DMS114 treated with DMSO at 0.1 percent for 48 hours (cell line): ENCODE data around the gene SLC7A4.
"Not testable (repeated sequence)": the region's sequence is repeated elsewhere in the genome, so short reads cannot be mapped to it uniquely, and the experiment has no call there.

Experiments used
- DNase-seq: peaks from one replicate; lab custom pipeline; 2025; ENCODE audit not compliant: unreplicated experiment; lab: John Stamatoyannopoulos, UW

SLC7A4 gene, protein sequence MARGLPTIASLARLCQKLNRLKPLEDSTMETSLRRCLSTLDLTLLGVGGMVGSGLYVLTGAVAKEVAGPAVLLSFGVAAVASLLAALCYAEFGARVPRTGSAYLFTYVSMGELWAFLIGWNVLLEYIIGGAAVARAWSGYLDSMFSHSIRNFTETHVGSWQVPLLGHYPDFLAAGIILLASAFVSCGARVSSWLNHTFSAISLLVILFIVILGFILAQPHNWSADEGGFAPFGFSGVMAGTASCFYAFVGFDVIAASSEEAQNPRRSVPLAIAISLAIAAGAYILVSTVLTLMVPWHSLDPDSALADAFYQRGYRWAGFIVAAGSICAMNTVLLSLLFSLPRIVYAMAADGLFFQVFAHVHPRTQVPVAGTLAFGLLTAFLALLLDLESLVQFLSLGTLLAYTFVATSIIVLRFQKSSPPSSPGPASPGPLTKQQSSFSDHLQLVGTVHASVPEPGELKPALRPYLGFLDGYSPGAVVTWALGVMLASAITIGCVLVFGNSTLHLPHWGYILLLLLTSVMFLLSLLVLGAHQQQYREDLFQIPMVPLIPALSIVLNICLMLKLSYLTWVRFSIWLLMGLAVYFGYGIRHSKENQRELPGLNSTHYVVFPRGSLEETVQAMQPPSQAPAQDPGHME

DNA sequence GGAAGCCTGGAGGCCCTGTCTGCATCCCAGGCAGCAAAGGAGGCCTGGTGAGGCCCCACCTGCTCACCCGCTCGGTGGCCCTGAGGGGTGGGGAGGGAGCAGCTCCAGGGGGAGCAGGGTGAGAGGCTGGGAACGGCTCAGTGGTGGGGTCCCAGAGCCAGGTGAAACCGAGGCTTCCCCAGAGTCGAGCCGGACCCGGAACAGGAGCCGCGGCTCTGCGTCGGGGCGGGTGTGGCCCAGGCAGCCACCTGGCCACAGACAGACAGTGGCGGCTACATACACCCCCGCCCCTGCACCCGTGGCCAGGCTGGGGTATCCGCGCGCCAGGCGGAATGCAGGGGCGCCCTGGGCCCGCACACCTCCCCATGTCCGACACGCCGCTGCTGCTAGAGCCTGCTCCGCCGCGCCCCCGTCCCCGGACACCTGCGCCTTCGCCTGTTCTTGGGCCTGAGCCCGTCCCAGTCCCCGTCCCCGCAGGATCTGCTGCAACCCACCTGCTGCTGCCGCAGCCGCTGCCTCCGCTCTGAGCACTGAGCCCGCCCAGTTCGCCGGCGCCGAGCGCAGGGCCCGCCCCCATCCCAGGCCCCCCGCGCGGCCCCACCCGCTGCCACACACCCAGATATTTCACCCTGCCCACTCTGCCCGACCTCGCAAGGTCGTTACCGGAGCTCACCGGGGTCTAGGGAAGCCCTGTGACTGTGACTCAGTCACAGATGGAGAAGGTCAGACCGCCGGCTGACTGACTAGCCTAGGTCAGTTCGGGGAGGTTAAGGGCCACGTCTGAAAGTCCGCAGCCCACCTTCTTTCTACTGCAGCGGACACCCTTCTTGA lies at the start of gene SLC7A4:
Gene SLC7A4, minus strand, starts transcription at position 525 of the 831 bp plus-strand sequence. CDS start 749 bp downstream, outside the sequence.
- no peak for DNase-seq

DNA sequence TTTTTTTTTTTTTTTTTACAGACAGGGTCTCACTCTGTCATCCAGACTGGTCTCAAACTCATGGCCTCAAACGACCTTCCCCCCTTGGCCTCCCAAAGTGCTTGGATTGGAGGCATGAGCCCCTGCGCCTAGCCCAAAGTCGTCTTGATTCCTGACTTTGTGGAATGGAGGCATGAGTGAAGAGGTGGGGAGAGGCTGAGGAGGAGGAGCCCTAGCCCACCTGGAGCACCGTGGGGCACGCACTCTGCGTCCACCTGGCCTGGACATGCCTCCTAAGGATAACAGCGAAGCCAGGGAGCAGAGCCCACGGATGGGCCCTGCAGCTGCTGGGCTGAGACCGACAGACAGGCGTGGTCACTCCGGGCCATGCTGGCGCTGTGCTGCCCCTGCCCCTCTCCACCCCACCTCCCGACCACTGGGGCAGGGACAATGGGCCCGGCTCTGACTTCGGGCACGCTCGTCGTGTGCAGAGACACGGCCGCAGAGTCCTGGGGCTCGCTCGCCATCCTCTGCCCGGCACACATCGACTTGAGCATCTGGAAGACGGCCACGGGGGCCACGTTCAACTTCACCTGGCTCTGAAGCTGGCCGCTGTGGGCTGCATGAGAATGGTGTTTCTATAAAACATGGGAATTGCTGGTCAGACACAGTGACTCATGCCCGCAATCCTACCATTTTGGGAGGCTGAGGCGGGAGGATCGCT lies 48.2 kb upstream of the SLC7A4 start:
- no peak for DNase-seq

DNA sequence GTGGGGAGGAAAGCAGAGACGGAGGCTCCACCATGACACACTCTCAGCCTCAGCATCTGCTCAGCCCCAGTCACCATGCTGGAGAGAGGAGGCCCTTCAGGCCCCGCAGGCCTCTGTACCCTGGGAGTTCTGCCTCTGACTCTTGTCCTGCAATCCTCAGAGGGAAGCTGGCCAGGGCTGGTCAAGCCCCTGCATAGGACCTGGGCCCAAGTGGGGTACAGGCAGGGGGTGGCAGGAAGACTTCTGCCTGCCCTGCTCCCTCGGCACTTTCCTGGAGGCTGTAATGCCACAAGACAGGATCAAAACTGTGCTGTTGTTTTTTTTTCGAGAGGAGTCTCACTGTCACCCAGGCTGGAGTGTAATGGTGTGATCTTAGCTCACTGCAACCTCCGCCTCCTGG lies 47.1 kb upstream of the SLC7A4 start:
- no peak for DNase-seq

DNA sequence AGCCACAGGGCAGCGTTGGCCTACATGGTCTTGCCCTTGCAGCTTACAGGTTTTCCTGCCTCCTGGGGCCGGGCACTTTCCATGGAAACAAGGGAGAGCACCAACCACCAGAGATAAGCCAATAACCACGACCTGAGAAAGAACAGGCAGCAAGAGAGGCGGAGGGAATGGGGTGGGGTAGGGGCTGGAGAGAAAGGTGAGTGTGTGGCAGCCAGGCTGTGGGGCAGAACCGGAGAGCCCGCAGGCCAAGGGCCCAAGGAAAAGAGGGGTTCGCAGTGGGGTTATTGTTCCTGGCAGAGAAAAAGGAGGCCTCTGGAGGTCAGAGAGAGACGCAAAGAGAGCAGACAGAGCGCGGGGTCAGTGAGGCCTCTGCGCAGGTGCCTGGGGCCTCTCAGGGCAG lies 46.6 kb upstream of the SLC7A4 start:
- no peak for DNase-seq

DNA sequence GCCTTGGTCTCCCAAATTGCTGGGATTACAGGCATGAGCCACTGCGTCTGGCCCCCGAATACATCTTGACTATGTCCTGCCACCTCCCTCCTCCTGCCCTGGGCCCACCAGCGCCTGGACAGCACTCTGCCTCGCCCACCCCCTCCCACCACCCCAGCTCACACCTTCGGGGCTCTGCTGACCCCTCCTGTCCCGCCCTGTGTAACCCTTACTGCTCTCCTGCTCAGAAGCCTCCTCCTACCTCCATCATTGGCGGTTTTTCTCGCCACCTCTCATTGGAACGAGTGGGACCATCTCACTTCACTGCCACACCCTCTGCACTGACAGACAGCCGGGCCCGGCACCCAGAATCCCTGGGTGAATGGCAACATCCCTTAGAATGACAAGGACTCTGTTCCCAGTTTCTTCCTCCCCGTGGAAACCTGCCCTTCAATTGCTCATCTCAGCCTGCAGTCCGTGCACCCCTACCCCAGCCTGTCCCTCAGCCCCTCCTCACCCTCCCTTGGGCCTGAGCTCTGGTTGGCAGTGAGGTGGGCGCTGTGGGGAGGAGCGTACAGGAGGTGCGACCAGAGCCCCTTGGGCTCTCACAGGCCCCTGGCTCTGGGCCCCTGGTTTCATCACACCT lies 45.6 kb upstream of the SLC7A4 start:
- DNase-seq, result no peak

DNA sequence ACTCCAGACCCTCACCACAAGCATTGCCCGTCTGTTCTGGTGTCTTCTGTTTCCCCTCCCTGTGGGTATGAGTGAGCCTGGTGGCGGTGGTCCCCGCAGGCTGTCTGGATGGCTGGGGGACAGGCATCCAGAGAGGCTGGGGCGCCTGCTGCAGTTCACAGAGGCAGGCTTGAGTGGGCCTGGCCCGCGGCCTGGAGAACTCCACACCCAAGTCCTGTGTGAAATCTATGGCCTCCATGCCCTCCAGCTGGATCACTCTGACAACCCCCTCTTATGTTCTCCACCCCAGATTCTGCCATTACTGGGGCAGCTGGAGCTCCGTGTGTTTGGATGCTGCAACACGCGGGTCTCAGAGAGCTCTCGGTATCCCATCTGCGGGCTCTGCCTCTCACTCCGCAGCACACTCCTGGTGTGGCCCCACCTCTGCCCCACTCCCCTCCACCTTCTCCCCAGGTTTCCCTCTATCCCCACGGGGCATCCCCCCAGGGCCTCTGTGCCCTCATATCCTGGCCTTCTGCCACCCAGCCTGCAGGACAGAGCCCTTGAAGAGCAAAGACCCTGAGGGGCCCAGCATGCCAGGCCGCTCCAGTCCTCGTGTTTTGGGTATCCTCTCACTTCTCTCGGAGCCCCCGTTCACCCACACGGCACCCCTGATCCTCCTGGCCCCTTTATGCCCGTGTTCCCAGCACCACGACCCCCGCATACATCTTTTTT lies 44.7 kb upstream of the SLC7A4 start:
- DNase-seq, result no peak

DNA sequence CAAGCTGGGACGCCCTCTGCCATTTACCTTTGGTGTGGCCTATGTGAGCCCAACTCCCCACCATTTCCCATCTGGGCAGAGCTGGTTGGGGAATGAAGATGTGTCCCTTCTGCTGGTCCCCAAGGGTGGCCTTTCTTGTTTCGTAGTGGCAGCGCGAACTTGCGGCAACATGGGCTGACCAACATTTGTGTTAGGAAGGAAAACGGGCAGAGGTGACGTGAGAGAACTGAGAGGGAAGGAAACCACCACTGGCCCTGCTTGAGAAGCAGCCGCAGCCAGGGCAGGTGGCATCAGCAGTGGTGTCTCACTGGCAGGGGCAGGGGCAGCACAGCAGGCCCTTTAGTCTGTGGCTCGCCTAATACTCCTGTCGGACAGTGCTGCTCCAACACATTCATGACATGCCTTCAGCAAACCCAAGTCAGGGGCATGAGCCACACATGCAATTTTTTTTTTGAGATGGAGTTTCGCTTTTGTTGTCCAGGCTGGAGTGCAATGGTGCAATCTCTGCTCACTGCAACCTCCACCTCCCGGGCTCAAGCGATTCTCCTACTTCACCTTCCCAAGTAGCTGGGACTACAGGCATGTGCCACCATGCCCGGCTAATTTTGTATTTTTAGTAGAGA lies 43.3 kb upstream of the SLC7A4 start:
- no peak for DNase-seq

DNA sequence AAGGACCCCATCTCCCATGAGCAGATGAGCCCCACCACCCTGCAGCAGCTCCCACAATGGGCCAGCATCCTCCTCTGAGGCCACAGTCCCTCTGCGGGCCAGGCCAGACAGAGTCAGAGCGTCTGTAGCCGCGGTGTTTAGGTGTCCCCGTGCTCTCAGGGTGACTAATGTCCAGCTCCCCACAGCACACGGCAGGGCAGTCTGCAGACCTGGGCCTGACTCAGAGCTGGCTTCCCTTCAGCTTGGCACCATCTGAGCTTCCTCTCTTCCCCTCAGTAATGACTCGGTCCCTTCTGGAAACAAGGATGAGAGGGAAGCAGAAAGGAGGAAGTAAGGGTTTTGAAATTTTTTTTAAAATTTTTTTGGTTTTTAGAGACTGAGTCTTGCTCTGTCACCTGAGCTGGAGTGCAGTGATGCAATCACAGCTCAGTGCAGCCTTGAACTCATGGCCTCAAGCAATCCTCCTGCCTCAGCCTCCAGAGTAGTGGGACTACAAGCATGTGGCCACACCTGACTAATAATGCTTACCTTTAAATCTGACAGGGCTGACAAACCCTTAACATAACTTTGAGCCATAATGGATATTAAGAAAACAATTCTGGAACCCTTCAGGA lies 41.8 kb upstream of the SLC7A4 start:
- DNase-seq, result no peak

DNA sequence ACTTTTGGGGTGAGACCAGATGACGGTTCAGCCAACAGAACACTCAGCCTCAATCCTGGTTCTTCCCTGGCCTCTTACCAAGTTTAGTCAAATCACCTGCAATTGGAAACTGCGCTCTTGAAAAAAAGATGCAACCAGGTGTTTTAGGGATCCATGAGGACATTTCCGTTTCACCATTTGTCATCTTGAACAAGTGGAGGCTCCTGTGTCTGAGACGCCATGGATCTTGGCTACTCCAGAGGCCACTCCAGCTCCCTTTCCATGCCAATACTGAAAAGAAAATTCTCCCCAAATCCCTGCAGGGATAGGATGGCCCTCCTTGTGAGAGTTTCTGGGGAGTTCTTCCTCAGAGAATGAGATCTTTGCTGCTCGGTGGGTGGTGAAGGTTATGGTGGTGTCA lies 41.1 kb upstream of the SLC7A4 start:
- DNase-seq, result no peak

DNA sequence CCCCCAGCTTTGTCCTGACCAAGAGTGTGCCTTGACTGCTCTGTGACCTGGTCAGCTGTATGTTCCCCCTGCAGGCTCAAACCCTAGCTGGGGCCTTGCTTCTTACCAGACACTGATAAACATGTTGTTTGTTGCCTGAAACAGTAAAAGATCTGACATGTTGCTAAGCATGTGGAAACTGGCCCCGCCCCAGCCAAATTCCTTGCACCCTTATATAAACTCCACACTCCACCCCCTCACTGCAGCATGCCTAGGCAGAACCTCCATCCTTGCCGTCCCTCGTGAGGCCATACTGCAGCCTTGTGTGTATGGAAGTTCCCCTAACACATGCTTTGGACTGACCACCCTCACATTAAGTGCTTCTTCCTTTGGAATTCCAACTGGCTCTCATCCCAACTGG lies 40.7 kb upstream of the SLC7A4 start:
- no peak for DNase-seq

DNA sequence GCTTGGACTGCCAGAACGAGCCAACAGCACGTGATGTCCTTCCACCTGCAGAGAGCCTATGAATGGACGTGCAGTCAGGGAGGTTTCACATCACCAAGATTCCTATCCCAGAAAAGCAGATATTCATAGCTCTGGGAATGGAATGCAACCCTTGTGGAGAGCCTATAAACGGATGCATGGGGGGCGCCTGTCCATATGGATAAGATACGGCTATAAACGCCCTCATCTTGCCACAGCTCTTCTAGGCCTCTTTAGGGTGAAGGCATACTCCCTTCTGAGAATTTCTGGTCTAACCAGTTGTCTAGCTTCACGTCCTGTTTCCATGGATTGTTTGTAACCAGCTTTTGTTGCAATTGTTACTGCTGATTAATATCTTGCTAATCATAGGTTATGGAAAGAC lies 39.4 kb upstream of the SLC7A4 start:
- DNase-seq, result not testable (repeated sequence)

DNA sequence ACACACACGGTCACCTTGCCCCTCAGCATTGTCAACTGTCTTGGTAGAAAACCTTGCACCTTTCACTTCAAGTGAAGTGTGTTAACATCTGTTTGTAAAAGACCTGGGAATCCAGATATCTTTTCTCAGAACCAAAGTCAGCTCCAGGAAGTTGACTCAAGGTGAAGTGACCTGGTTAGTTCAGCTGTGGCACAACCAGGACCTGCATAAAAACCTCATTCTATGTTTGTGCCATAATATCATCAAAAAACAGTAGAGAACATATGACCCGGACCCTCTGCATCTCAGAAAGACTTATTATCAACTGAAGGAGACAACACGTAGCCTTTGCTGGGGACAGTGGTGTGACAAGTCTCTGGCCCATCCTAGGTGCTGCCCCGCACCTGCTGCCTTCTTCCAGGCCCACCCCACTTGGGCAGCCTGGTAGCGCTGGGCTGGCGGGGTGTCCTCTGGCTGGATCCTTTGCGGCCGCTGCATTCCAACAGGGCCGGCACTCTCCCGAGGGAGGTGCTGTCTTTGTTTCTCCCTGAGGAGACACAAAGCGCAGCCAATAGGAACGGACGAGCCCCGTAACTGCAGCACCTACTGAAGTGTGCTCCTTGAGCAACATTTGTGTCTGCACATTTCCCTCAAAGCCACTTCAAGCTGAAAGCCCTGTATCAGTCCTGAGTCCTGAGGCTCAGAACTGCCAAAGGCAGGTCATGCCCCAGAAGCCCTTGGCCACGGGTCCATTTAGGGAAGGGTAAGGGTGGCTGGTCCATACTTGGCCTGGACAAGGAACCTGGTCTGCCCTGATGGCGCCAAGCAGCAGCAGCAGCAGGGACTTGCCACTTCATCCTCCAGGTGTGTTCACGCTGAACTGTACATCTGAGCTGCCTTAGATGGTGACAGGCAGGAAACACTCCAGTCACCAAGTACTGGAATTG lies 38.6 kb upstream of the SLC7A4 start:
- no peak for DNase-seq

DNA sequence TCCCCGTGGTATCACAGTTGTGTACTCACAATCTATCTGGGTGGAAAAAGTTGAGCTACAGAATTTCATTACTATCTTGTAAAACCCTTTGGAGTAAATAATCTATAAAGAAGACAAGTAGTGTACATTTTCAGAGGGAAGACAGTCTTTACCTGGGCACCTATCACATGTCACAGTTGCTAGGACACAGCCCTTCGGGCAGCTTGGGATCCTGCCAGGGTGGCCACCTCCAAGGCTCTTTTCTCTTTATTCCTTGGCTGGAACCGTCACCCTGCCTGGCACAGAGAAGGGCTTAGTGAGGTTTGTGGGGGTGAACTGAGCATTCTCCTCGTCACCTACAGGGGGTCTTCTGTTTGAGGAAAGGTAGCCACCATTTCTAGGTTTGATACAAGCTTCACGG lies 37.0 kb upstream of the SLC7A4 start:
- DNase-seq, result no peak

DNA sequence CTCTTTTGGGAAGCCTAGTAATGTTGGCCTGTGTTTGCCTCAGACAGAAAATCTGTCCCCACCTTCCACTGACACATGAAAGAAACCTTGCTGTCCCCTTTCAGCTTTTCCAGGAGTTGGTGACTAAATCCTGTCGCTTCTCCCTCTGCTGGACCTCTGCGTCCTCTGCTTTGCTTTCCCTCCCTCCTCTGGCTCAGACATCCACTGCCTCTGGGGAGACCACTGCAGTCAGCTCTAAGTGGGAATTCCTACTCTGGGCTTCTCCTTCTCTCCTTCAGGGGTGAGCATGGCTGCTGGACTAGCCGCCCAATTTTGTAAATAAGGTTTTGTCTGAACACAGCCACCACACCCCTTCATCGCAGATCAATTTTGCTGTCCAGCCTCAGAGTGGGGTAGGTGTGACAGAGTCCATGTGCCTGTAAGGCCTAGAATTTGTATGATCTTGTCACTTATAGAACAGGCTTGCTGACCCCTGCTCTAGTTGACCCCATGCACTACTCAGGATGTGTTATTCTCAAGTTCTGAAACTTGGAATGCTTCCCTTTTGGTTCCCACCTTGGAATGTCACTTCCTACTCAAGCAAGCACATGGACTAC lies 36.4 kb upstream of the SLC7A4 start:
- peak; percentile 2 for DNase-seq

DNA sequence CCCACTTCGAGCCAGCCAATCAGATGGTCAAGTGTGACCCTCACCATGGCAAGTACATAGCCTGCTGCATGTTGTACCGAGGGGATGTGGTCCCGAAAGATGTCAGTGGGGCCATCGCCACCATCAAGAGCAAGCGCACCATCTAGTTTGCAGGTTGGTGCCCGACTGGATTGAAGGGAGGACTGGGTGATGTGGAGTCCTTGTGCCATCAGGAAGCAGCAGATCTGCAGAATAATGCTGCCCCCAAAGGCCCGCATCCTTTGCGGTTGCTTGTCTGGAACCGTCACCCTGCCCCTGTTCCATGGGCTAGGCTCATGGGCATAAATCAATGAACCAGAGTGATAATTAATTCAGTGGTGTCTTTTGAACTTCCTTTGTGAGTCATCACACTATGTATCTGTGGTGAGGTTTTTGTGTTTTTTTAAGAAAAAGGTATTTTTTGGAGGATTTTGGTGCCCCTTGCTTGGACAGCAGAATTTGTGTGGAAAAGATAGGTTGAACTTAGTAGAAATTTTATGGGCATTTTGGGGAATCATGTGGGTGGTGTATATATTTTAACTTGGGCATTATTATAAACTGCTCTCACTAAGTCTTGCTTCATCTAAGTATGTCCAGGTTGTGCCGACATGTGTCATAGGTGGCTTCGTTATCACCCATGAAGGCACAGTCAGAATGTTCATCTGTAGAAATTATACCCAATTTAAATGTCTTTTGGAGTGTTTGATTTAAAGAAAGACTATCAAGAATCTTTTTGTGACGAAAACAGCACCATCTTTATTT lies 35.7 kb upstream of the SLC7A4 start:
- DNase-seq, result no peak

DNA sequence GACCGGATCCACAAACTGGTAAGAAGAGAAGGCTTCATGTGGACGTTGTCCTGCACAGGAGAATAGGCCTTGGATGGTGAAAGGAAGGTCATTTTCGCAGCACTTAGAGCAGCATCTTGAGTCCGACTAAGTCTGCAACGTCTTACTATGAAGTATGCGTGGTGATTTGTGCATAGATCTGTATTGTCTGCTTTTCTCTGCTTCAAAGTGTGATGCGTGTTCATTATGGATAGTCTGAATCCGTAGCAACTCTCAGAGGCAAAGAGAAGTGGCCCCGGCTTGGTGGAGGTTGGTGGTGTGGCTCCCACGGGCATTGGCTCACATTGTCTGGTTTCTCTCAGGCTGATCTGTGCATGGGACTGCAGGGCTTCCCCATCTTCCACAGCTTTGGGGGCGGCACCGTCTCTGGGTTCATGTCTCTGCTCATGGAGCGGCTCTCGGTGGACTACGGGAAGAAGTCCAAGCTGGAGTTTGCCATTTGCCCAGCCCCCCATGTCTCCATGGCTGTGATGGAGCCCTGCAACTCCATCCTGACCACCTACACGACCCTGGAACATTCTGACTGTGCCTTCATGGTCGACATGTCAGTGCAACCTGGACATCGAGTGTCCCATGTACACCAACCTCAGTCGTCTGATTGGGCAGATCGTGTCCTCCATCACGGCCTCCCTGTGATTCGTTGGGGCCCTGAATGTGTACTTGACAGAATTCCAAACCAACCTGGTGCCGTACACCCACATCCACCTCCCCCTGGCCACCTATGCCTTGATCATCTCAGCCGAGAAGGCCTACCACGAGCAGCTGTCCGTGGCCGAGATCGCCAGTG lies 34.9 kb upstream of the SLC7A4 start:
- no peak for DNase-seq
